HepG2 (cell line): ENCODE data around the gene KHK. TPM values are rescaled to one million over a fixed set of nuclear protein-coding genes. Genes with fewer than 3 reads are reported as not detected.

Source experiments
- AGO2 ChIP-seq: fragments of 200-400 bp; formaldehyde crosslinking; optimal IDR thresholded peaks from 2 replicates; pipeline ENCODE3; 2017; ENCODE audit warnings: mild to moderate bottlenecking, low read depth, low read length, moderate library complexity
- ATF3 ChIP-seq: sonication (generic); formaldehyde crosslinking; IDR thresholded peaks from 2 replicates; pipeline ENCODE4 v1.4.0; 2020; ENCODE audit warnings: missing genetic modification reagents
- CCDC6 ChIP-seq: sonication (generic); formaldehyde crosslinking; IDR thresholded peaks from 2 replicates; pipeline ENCODE4 v1.8.1; 2022; ENCODE audit warnings: mild to moderate bottlenecking, missing genetic modification reagents, moderate library complexity
- CEBPG ChIP-seq: IDR thresholded peaks from 2 replicates; pipeline ENCODE4 v1.6.1; 2016
- FOXM1 ChIP-seq: sonication (generic); formaldehyde crosslinking; IDR thresholded peaks from 2 replicates; pipeline ENCODE4 v1.5.0; 2020; ENCODE audit warnings: missing genetic modification reagents
- GLI4 ChIP-seq: sonication (generic); formaldehyde crosslinking; IDR thresholded peaks from 2 replicates; pipeline ENCODE4 v1.5.1; 2020; ENCODE audit warnings: missing genetic modification reagents, mild to moderate bottlenecking, moderate library complexity, borderline replicate concordance
- GZF1 ChIP-seq: sonication (generic); formaldehyde crosslinking; IDR thresholded peaks from 2 replicates; pipeline ENCODE4 v1.5.1; 2020; ENCODE audit warnings: mild to moderate bottlenecking, missing genetic modification reagents
- MED8 ChIP-seq: sonication (generic); formaldehyde crosslinking; IDR thresholded peaks from 2 replicates; pipeline ENCODE4 v1.8.1; 2023; ENCODE audit warnings: mild to moderate bottlenecking, missing genetic modification reagents; ENCODE audit not compliant: insufficient replicate concordance
- SMAD1 ChIP-seq: sonication (generic); formaldehyde crosslinking; IDR thresholded peaks from 2 replicates; pipeline ENCODE4 v1.4.0; 2020; ENCODE audit warnings: missing genetic modification reagents, low read depth, mild to moderate bottlenecking, borderline replicate concordance
- SP4 ChIP-seq: sonication (generic); formaldehyde crosslinking; IDR thresholded peaks from 2 replicates; pipeline ENCODE4 v1.8.1; 2023; ENCODE audit warnings: mild to moderate bottlenecking, missing genetic modification reagents
- TBX2 ChIP-seq: sonication (generic); formaldehyde crosslinking; IDR thresholded peaks from 2 replicates; pipeline ENCODE4 v1.5.0; 2020; ENCODE audit warnings: missing genetic modification reagents, mild to moderate bottlenecking, borderline replicate concordance
- TP53 ChIP-seq: sonication (generic); formaldehyde crosslinking; conservative IDR thresholded peaks from 2 replicates; pipeline ENCODE4 v1.4.0; 2020; ENCODE audit warnings: missing genetic modification reagents
- ZC3H13 ChIP-seq: sonication (generic); formaldehyde crosslinking; IDR thresholded peaks from 2 replicates; pipeline ENCODE4 v1.8.1; 2023; ENCODE audit warnings: mild to moderate bottlenecking, missing genetic modification reagents, moderate library complexity
- ZNF10 ChIP-seq: sonication (generic); formaldehyde crosslinking; IDR thresholded peaks from 2 replicates; pipeline ENCODE4 v1.4.0; 2020; ENCODE audit warnings: mild to moderate bottlenecking, low read depth, missing genetic modification reagents, borderline replicate concordance
- ZNF17 ChIP-seq: sonication (generic); formaldehyde crosslinking; IDR thresholded peaks from 2 replicates; pipeline ENCODE4 v1.5.0; 2020; ENCODE audit warnings: mild to moderate bottlenecking, missing genetic modification reagents
- ZNF564 ChIP-seq: sonication (generic); formaldehyde crosslinking; IDR thresholded peaks from 2 replicates; pipeline ENCODE4 v1.8.1; 2023; ENCODE audit warnings: mild to moderate bottlenecking, missing genetic modification reagents
- ZSCAN22 ChIP-seq: sonication (generic); formaldehyde crosslinking; IDR thresholded peaks from 2 replicates; pipeline ENCODE4 v1.4.0; 2020; ENCODE audit warnings: mild to moderate bottlenecking, missing genetic modification reagents
- polyA plus RNA-seq, 8 experiments: library from polyadenylated mRNA; depleted of rRNA in 3 of 8; stranded (reverse) in 7 of 8; unstranded in 1 of 8; fragments of >200 nt; fragmentation: Illumina TruSeq in 4 of 8; extraction: Trizol in 4 of 8; gene quantifications; 2 replicates each; pipeline versions ENCODE4 v1.2.1 to v1.2.3, GENCODE V29; 2011 to 2016; ENCODE audit warnings: low read depth in 4 of 8, missing spikeins in 1 of 8, mixed read lengths in 1 of 8; ENCODE audit not compliant: insufficient read depth in 1 of 8
- total RNA-seq, 5 experiments: library from RNA; depleted of rRNA; stranded (reverse); fragments of >200 nt; fragmentation: Illumina TruSeq; extraction: Trizol; gene quantifications; 2 replicates each; pipeline ENCODE4 v1.2.3, GENCODE V29; 2016; ENCODE audit warnings: low read depth in 1 of 5
- TF ChIP-seq, protein P1 (sequence below): sonication (generic); formaldehyde crosslinking; IDR thresholded peaks from 2 replicates; pipeline ENCODE4 v1.4.0; 2020; ENCODE audit warnings: mild to moderate bottlenecking, missing genetic modification reagents
- TF ChIP-seq, protein P2 (sequence below): sonication (generic); formaldehyde crosslinking; IDR thresholded peaks from 2 replicates; pipeline ENCODE4 v1.9.0; 2022; ENCODE audit warnings: low read depth, missing genetic modification reagents
- TF ChIP-seq, protein P3 (sequence below): sonication (generic); formaldehyde crosslinking; IDR thresholded peaks from 2 replicates; pipeline ENCODE4 v1.9.0; 2021; ENCODE audit warnings: missing genetic modification reagents, mild to moderate bottlenecking, borderline replicate concordance

Gene KHK
- total and polyA plus RNA-seq, 2 of the 13 experiments (the other 11 are each of a cell fraction or from before 2014, with no cell fraction given): 40.9 to 99.2 TPM

GRCh38 chr2:27133905-27134780, 47.6 kb downstream of the KHK start, which contains the start of gene PREB (continued):
- TF ChIP-seq SP4 (CRISPR knock-in tag): 0 out of 2 replicates have a peak, but pooled peaks have one; percentile 15
- TF ChIP-seq, protein P1, sequence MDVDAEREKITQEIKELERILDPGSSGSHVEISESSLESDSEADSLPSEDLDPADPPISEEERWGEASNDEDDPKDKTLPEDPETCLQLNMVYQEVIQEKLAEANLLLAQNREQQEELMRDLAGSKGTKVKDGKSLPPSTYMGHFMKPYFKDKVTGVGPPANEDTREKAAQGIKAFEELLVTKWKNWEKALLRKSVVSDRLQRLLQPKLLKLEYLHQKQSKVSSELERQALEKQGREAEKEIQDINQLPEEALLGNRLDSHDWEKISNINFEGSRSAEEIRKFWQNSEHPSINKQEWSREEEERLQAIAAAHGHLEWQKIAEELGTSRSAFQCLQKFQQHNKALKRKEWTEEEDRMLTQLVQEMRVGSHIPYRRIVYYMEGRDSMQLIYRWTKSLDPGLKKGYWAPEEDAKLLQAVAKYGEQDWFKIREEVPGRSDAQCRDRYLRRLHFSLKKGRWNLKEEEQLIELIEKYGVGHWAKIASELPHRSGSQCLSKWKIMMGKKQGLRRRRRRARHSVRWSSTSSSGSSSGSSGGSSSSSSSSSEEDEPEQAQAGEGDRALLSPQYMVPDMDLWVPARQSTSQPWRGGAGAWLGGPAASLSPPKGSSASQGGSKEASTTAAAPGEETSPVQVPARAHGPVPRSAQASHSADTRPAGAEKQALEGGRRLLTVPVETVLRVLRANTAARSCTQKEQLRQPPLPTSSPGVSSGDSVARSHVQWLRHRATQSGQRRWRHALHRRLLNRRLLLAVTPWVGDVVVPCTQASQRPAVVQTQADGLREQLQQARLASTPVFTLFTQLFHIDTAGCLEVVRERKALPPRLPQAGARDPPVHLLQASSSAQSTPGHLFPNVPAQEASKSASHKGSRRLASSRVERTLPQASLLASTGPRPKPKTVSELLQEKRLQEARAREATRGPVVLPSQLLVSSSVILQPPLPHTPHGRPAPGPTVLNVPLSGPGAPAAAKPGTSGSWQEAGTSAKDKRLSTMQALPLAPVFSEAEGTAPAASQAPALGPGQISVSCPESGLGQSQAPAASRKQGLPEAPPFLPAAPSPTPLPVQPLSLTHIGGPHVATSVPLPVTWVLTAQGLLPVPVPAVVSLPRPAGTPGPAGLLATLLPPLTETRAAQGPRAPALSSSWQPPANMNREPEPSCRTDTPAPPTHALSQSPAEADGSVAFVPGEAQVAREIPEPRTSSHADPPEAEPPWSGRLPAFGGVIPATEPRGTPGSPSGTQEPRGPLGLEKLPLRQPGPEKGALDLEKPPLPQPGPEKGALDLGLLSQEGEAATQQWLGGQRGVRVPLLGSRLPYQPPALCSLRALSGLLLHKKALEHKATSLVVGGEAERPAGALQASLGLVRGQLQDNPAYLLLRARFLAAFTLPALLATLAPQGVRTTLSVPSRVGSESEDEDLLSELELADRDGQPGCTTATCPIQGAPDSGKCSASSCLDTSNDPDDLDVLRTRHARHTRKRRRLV (CRISPR knock-in tag): no peak
- TF ChIP-seq SMAD1 (CRISPR knock-in tag): peak; percentile 71; the same call in 1 of the 2 replicates
- no peak for TF ChIP-seq GZF1 (CRISPR knock-in tag)
- no peak; the same call in 1 of the 2 replicates for TF ChIP-seq CCDC6 (CRISPR knock-in tag)
- no peak for TF ChIP-seq ATF3 (CRISPR knock-in tag)
- peak; percentile 44; the same call in 1 of the 2 replicates for TF ChIP-seq ZSCAN22 (CRISPR knock-in tag)
- TF ChIP-seq AGO2: peak; percentile 94
- no peak for TF ChIP-seq CEBPG
- TF ChIP-seq FOXM1 (CRISPR knock-in tag): no peak
- peak; percentile 76 for TF ChIP-seq MED8 (CRISPR knock-in tag)
- peak; percentile 44; the same call in 1 of the 2 replicates for TF ChIP-seq GLI4 (CRISPR knock-in tag)
- 0 out of 2 replicates have a peak, but pooled peaks have one; percentile 10 for TF ChIP-seq TP53 (CRISPR knock-in tag)
- 0 out of 2 replicates have a peak, but pooled peaks have one; percentile 36 for TF ChIP-seq TBX2 (CRISPR knock-in tag)
- peak; percentile 83; the same call in 1 of the 2 replicates for TF ChIP-seq ZNF17
- 0 out of 2 replicates have a peak, but pooled peaks have one; percentile 25 for TF ChIP-seq ZC3H13 (CRISPR knock-in tag)
- TF ChIP-seq, protein P2, sequence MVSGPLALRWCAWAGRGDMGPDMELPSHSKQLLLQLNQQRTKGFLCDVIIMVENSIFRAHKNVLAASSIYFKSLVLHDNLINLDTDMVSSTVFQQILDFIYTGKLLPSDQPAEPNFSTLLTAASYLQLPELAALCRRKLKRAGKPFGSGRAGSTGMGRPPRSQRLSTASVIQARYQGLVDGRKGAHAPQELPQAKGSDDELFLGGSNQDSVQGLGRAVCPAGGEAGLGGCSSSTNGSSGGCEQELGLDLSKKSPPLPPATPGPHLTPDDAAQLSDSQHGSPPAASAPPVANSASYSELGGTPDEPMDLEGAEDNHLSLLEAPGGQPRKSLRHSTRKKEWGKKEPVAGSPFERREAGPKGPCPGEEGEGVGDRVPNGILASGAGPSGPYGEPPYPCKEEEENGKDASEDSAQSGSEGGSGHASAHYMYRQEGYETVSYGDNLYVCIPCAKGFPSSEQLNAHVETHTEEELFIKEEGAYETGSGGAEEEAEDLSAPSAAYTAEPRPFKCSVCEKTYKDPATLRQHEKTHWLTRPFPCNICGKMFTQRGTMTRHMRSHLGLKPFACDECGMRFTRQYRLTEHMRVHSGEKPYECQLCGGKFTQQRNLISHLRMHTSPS (CRISPR knock-in tag): no peak
- TF ChIP-seq, protein P3, sequence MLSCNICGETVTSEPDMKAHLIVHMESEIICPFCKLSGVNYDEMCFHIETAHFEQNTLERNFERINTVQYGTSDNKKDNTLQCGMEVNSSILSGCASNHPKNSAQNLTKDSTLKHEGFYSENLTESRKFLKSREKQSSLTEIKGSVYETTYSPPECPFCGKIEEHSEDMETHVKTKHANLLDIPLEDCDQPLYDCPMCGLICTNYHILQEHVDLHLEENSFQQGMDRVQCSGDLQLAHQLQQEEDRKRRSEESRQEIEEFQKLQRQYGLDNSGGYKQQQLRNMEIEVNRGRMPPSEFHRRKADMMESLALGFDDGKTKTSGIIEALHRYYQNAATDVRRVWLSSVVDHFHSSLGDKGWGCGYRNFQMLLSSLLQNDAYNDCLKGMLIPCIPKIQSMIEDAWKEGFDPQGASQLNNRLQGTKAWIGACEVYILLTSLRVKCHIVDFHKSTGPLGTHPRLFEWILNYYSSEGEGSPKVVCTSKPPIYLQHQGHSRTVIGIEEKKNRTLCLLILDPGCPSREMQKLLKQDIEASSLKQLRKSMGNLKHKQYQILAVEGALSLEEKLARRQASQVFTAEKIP (CRISPR knock-in tag): no peak
- no peak for TF ChIP-seq ZNF10 (CRISPR knock-in tag)
- no peak; the same call in 1 of the 2 replicates for TF ChIP-seq ZNF564 (CRISPR knock-in tag)
